Left renal cortex interstitium (tissue), 4 donors: ENCODE results near the gene TLL2. TPM values are rescaled to one million over a fixed set of nuclear protein-coding genes. Genes with fewer than 3 reads are reported as not detected.

ENCODE experiments used
- DNase-seq, 4 donors: peaks; one replicate each; pipeline ENCODE4 v3.0.0-alpha.2; 2013; ENCODE audit warnings: low read depth in 4 of 4, low spot score in 2 of 4, missing footprints in 1 of 4
- polyA plus RNA-seq, 4 donors: library from polyadenylated mRNA; unstranded; fragments of 120-200 nt; gene quantifications; one replicate each; pipeline ENCODE4 v1.2.1, GENCODE V29; 2013; ENCODE audit not compliant: insufficient read length in 4 of 4

Gene TLL2
- polyA plus RNA-seq, 4 donors = 0.65 to 0.91 (median 0.74) TPM

GRCh38 chr10:96436035-96436434, 77.7 kb downstream of the TLL2 start:
- DNase-seq = no peak

GRCh38 chr10:96431211-96431970, 82.3 kb downstream of the TLL2 start:
- DNase-seq = no peak

DNA sequence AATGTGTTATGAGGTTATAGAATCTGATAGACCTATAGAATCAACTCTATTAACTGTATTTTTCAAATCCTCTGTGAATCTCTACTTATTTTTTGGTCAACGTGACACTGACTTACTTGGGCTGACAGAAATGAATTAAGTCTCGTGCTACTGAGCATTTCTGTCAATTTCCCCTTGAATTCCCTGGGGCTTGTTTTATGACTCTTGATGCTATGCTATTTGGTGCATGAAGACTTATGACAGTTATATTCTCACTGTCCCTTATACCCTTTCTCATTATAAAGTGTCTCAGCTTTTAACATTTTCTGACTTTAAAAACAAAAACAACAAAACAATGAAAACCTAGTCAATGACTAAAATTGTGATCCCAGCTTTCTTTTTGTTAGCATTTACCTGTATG, 86.4 kb downstream of the TLL2 start:
- DNase-seq = no peak

GRCh38 chr10:96422525-96422924, 91.2 kb downstream of the TLL2 start:
- DNase-seq = no peak

DNA sequence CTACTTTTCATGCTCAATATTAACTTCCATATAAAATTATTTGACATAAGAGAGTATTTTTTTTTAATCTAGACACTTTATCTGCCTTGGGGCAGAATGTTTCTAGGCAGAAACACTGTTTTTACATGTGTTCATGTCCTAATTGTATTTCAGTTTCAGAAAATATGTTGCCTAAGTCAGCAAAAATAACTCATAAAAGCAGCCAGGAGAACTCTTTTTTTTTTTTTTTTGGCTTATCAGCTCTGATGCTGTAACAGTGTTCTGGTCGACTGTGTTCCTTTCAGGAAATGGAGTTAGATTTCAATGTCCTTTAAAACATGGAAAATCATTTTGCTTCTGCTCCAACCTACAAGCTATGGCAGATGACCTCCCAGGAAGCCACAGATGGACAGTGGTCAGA, 91.7 kb downstream of the TLL2 start:
- DNase-seq = no peak

DNA sequence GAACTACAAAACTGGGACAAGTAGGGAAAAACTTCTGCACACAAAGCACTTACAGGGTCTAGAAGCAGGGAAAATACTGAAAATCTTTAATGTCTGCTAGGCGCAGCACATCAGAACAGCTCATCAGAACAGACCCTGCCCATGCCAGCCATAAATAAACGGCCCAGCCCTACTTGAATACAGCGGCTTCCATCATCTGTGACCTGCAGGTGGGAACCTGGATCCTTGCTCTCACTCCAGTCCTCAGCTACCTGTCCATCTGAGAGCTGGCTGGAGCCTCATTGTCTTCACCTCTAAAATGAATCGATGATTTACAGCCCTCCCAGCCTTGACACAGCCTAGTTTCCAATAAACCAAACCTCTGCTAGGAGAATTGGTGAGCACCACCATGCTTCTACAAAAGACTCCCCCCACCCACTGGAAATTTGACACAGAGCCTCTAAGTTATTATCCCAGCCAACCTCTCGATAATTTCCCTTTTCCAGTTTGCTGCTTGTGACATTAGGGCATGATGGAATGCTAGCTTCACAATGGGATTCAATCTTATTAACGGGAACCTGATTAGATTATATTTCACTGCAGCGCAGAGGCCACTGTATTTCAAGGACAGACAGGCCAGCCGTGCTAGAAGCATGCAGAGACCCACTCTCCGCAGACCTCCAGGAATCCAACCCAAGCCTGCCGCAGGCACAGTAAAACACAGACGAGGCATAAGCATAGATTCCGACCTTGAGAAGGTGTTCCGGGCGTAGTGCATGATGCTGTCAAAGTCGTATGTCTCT, 93.3 kb downstream of the TLL2 start:
- no peak for DNase-seq

GRCh38 chr10:96419351-96419750, 94.4 kb downstream of the TLL2 start:
- DNase-seq = no peak

- no peak for DNase-seq
Measured at GRCh38 chr10:96418582-96418981, 95.1 kb downstream of the TLL2 start.

- DNase-seq = no peak
Measured at GRCh38 chr10:96417441-96417840, 96.3 kb downstream of the TLL2 start.

DNA sequence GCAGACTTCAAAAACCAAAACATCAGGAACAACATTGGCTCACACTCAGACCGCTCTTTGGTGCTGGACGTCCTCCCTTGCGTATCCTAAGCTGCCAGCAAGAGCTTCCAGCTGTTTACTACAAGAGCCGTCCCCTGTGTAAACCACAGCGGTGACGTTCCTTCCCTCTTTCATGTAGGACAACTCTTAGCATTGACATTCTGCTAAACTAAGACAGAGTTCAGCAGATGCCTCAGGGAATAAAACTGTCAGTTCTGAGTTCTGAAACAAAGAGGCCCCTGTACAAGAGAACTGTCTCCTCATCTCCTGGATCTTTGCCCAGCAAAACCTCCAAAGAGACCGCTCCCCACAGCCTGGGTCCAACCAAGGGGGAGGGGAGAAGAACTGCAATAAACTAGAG, 97.1 kb downstream of the TLL2 start:
- DNase-seq = peak in 1 of 4 donors; percentile 28

DNA sequence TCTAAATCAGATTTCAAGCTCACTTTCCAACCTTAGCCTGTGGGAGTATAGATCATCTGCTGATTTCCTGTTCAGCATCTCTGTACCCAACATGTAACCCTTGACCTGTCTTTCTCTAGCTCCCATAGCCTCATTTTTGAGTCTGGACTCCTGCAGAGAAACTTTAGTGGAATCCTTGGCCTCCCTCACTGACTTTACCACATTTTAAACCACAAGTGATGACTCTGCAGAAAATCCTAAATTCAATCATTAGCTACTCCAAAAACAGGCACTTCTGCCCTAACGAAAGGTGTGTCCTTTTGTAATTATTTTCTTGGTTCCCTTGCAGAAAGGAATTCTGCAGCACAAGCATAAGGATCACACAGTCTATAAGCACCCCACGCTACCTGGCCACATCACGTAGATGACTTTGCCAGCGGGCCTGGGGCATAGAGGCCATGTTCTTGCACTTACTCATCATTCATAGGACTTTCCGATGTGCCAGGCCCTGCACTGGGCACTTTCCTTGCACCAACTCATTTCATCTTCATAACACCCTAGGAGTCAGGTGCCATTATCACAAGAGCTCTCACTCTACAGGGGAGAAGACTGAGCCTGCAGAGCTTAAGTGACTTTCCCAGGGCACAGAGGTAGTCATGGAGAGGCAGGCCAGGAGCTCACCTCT, 97.7 kb downstream of the TLL2 start:
- DNase-seq = no peak

- DNase-seq = no peak
Measured at GRCh38 chr10:96415150-96415890, 98.4 kb downstream of the TLL2 start.

DNA sequence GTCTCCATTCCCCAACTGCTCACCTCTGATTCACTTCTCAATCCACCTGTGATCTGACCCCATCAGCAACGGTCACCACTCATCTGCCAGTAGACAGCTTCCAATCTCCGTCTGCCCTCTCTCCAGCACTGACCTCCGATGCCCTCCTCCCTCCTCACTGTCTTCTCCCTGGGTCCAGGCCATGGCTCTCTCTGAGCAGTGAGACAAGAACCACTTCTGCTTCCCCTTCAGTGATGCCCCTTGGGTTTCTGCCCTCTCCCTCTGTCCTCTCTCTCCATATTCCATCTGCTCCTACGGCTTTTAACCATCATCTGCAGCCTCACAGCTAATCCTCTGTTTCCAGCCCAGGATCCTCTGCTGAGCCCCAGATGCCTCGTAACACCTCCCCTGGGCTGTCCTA, 99.4 kb downstream of the TLL2 start:
- no peak for DNase-seq

GRCh38 chr10:96413151-96413787, 100.5 kb downstream of the TLL2 start:
- no peak for DNase-seq

- no peak for DNase-seq
Measured at GRCh38 chr10:96411716-96412320, 101.9 kb downstream of the TLL2 start.

GRCh38 chr10:96410296-96410695, 103.4 kb downstream of the TLL2 start:
- no peak for DNase-seq

DNA sequence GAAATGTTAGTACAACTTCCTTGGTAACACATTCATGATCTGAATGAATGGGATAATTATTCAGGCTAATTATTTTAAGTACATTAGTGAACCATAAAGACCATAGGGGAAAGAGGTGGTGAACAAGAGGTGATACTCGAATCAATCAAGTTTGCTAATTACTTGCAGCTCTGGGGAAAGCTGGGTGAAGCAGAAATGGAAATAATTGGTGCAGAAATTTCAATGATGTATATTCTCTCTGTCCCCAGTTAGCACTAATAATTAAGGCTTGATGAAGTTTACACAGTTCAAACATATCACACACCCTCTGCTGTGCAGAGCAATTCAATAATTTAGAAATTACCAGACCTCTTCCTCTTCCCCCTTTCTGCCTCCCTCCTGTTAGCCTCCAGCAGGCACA, 105.5 kb downstream of the TLL2 start:
- DNase-seq = no peak

DNA sequence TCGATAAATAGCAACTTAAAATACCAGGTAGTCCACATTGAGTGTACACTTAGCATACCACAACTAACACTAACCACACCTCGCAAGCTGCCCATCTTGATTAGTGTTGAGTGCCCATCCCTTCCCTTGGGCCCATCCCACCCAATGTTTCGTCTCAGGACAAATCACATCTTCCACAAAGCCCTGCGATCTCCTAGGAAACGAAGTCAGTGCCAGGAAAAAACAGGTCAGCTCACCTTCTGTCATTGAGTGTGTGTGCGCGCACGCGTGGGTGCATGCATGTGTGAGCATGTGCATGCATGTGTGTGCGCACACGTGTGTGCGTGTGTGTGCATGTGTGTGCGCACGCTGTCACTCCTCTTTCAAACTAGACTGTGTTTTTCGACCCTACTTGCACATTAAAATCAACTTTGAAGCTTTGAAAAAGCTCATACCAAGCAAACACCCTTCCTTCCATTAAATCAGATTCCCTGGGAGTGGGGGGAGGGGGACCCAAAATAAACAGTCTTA, 106.1 kb downstream of the TLL2 start:
- no peak for DNase-seq

DNA sequence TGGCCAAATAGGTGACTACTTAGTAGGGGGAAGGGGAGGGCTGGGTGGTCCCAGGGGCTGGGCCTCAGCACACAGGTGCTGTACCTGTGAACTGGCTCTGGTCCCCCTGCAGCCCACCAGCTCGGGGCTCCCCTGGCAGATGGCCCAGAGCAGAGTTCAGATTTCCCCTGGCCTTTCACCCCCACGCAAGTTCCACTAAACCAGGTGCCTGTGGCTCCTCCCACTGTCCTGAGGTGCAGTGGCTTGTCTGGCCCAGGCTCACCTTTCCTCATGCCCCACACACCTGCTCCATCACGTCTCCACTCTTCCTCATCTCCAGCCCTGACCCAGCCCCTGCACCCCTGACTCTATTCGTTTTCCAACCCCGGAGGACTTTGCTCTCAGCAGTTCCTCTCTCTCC, 107.6 kb downstream of the TLL2 start:
- DNase-seq = no peak
